LNCaP clone FGC (cell line): ENCODE results near the gene CKAP5.
A peak's percentile ranks its signal among the peaks of the same experiment; 100 is the strongest.

Experiments used
- DNase-seq: peaks from one replicate; pipeline ENCODE4 v3.0.0-alpha.2; 2011; ENCODE audit warnings: low read depth
- H3K4me3 ChIP-seq: 2 replicates; pipeline ENCODE4 v1.5.1; 2011; ENCODE audit warnings: mild to moderate bottlenecking, low read depth, low read length, control low read depth
- TF ChIP-seq, protein P1 (sequence below): IDR thresholded peaks from 2 replicates; pipeline ENCODE4 v1.5.1; 2012; ENCODE audit warnings: mild to moderate bottlenecking; ENCODE audit not compliant: control insufficient read depth, insufficient read depth; ENCODE audit errors: extremely low read depth

CKAP5 gene

DNA sequence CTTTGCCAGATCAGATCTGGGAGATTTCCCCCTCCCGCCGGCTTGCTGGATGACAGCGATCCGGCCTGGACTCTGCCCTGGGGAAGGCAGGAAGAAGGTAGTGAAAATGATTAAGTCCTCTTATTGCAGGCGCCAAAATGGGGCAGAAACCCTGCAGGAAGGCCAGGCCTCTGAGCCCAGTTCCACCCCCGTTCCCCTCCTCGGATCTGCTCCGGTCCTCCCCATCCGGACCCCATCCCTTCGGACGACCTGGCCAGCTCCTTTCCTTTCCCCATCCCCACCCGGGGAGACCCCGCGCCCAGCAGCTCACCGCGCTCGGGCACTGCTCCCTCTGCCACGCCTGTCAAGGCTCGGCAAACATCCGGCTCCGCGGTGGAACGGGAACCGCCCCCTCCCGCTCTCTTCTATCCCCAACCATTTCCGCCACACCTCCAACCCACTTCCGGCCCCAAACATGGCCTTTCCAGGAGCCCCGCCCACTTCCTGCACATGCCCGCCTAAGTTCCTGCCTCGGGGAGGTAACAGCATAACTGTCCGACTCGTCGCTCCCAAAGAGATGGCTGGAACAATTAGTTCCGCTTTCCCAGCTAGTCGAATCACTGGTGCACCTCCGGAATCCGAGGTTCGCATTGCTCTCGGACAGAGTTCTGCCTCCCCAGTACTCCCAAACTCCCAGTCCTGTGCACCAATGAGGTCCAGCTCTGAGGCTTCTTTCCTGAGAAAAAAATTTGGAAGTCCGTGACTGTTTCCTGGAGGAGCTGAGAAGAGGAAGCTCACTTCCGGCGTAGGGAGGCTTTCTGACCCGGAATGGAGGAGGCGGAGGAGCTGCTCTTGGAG is 145.6 kb downstream of the CKAP5 start, which contains the start of the genes ARHGAP1 and ZNF408:
ARHGAP1 (minus strand) TSS at position 379 of the 837 bp plus-strand sequence. CDS start 4,512 bp downstream, outside the sequence.
ZNF408 (plus strand) TSS at position 791 of the 837 bp plus-strand sequence; CDS start at position 808, 17 bp downstream.
- peak within 1 kb of the TSS; percentile 100 for H3K4me3 ChIP-seq
- peak; percentile 97 for DNase-seq
- TF ChIP-seq, protein P1, sequence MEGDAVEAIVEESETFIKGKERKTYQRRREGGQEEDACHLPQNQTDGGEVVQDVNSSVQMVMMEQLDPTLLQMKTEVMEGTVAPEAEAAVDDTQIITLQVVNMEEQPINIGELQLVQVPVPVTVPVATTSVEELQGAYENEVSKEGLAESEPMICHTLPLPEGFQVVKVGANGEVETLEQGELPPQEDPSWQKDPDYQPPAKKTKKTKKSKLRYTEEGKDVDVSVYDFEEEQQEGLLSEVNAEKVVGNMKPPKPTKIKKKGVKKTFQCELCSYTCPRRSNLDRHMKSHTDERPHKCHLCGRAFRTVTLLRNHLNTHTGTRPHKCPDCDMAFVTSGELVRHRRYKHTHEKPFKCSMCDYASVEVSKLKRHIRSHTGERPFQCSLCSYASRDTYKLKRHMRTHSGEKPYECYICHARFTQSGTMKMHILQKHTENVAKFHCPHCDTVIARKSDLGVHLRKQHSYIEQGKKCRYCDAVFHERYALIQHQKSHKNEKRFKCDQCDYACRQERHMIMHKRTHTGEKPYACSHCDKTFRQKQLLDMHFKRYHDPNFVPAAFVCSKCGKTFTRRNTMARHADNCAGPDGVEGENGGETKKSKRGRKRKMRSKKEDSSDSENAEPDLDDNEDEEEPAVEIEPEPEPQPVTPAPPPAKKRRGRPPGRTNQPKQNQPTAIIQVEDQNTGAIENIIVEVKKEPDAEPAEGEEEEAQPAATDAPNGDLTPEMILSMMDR: no peak

DNA sequence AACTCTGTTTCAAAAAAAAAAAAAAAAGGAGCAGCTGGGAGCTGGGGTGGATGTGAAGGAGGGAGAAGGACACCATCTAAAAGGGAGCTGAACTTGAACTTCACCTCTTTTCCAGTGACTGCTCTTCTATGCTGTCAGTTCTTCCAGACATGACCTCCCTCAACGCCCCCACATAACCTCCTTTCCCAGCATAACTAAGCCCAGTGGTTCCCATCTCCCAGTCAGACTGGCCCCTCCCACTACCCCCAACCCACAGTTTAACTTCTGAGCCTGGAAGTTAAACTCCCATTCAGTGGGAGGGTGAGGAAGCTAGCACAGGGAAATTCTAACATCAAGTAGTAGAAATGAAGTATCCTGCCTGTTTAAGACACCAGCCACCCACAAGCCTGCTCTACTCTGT is 147.5 kb downstream of the CKAP5 start:
- TF ChIP-seq, protein P1: no peak
- no peak overlapping the region for H3K4me3 ChIP-seq
- no peak for DNase-seq

DNA sequence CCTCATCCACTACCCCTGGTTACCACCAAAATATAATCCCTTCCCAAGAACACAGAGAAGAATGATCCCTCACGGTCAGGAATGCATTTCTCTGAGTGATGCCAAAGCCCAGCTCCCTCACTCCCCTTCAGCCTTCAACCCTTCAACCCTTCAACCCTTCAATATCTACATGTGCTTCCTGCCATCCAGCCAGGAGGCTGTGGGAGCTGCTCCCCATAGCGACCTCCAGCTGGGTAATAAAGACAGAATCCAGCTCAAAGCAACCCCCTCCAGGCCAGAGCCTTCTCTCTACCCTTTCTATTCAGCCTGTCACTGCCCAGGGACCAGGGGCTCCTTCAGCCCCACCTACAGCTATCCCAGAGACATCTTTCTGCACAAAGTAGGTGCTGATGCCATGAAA is 148.4 kb downstream of the CKAP5 start:
- no peak overlapping the region for H3K4me3 ChIP-seq
- DNase-seq: no peak
- TF ChIP-seq, protein P1: no peak

DNA sequence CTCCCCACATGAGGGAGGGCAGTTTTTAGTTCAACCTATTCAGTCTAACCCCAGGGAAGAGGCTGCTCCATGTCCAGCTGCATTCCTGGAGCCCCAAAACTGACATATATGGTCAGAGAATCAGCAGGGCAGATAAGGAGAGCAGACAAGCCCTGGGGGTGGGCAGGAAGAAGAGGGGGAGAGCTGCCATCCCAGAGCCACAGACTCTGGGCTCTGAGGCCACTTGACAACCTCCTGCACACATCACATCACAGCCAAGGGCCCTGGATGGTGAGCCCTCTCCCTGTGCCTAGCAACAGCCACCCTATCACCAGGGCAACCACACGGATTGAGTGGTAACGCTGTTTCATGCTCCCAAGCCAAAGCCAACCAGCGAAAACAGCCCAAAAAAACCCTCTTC is 148.8 kb downstream of the CKAP5 start:
- DNase-seq: no peak
- TF ChIP-seq, protein P1: no peak
- H3K4me3 ChIP-seq: no peak overlapping the region

GRCh38 chr11:46696212-46696558 is 149.9 kb downstream of the CKAP5 start:
- DNase-seq: no peak
- TF ChIP-seq, protein P1: no peak
- H3K4me3 ChIP-seq: no peak overlapping the region

DNA sequence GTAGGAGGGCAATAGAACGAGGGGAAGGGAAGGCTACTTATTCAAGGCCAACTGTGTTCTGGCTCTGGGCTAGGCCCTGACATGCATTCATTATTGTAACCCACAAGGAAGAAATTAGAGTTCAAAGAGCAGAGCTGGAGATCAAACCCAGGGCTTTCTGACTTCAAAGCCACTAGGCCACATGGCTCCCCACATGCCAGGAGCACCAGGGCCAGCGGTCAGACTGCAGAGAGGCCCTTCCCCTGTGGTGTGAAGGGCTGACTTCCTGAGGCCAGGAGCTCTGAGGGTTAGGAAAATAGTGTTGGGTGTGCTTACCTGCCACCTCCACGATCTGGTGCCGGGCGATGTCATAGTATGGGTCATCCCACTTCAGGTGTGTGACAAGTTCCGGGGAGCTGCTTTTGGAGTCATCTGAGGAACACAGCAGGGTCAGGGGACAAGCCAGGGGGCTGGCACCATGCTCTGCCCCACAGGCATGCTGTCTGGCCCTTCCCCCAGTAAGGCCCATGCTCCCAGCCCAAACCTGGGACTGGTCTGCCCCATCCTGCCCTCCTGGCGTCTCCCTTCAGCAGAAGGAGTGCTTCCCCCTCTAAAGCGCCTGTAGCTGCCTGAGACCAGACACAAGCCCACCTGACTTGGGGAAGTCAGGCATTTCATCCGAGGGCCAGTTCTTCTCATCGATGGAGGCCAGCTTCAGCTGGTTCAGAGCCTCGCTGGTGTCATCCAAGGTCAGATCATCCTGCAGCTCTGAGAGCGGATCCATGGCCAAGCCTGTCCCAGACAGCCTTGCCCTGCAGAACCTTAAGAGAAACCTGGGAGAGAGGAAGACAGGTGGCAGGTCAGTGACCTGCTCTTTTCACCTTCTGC is 150.5 kb downstream of the CKAP5 start:
- TF ChIP-seq, protein P1: no peak
- no peak for DNase-seq
- H3K4me3 ChIP-seq: no peak overlapping the region
